ENCODE data around the gene DEPDC7. TPM values are rescaled to one million over a fixed set of nuclear protein-coding genes. Genes with fewer than 3 reads are reported as not detected.

The DEPDC7 gene
- total RNA-seq, 2 experiments from 2014 or later = 1.1 TPM

- Mint-ChIP-seq H3K4me3 (no peak overlapping the region), H3K9me3 (peaks cover 13% of the 10 kb centered on the region), H3K27me3 (peaks cover 42% of the 10 kb centered on the region), H3K4me1 (peaks cover 13% of the 10 kb centered on the region), H3K36me3 (ENCODE audit: low read depth) (peaks cover 10% of the 10 kb centered on the region), H3K27ac (no peak overlapping the region)
- ChIA-PET CTCF (no interaction called here), POLR2A (no interaction called here)
- DNase-seq = no peak
Observed at GRCh38 chr11:33001751-33002542, 13.7 kb upstream of the DEPDC7 start.

GRCh38 chr11:33005175-33005574 is 10.5 kb upstream of the DEPDC7 start:
- peaks cover 14% of the 10 kb centered on the region for H3K4me1 Mint-ChIP-seq
- CTCF ChIA-PET = no interaction called here
- POLR2A ChIA-PET = interaction anchor here (1.5 kb wide), 1 partner anchor 35 kb away, joined by 3 read pairs; no protein-coding TSS in a partner anchor

GRCh38 chr11:33006010-33006409 is 9.7 kb upstream of the DEPDC7 start:
- no peaks in the 10 kb centered on the region for H3K9me3 Mint-ChIP-seq
- H3K36me3 Mint-ChIP-seq (ENCODE audit: low read depth) = peaks cover 3% of the 10 kb centered on the region
- no peak overlapping the region for H3K4me3 Mint-ChIP-seq
- ChIA-PET CTCF (no interaction called here), POLR2A (interaction anchor here (0.7 to 1.5 kb wide), 2 partner anchors 22 to 34 kb away, joined by 3 read pairs; no protein-coding TSS in a partner anchor)
- peaks cover 18% of the 10 kb centered on the region for H3K4me1 Mint-ChIP-seq
- no peak overlapping the region for H3K27ac Mint-ChIP-seq
- DNase-seq = no peak
- H3K27me3 Mint-ChIP-seq = peaks cover 31% of the 10 kb centered on the region

More at GRCh38 chr11:33005175-33005574, 10.5 kb upstream of the DEPDC7 start:
- Mint-ChIP-seq H3K27ac (no peak overlapping the region), H3K27me3 (peaks cover 27% of the 10 kb centered on the region), H3K9me3 (no peaks in the 10 kb centered on the region), H3K36me3 (ENCODE audit: low read depth) (peaks cover 3% of the 10 kb centered on the region), H3K4me3 (no peak overlapping the region)
- DNase-seq = no peak

- ChIA-PET POLR2A (no interaction called here), CTCF (no interaction called here)
- H3K9me3 Mint-ChIP-seq = no peaks in the 10 kb centered on the region
- H3K36me3 Mint-ChIP-seq (ENCODE audit: low read depth) = no peaks in the 10 kb centered on the region
- H3K27ac Mint-ChIP-seq = no peak overlapping the region
- DNase-seq = no peak
- H3K4me1 Mint-ChIP-seq = peaks cover 30% of the 10 kb centered on the region
- H3K27me3 Mint-ChIP-seq = peaks cover 55% of the 10 kb centered on the region
- no peak overlapping the region for H3K4me3 Mint-ChIP-seq
Observed at GRCh38 chr11:33013755-33014154, 1.9 kb upstream of the DEPDC7 start.

DNA sequence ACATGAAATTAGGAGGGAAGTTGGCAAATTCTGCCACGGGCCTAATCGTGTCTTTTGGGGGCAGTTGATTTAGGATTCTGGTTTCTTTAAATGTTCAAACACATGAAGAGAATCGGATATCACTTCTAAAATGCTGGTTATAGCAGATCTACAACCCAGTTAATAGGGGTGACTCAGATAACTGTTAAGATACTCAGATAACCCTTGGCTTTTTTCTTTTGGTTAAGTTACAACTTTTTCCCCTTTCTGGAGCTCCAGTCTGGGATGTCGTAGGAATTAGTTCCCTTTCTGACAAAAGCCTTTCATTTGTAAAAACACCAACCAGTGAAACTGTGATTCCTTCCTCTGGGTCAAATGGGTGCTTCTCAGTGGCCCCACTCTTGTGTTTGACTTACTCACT is 976 bp downstream of the DEPDC7 start:
- POLR2A ChIA-PET = interaction anchor here (0.8 to 2.0 kb wide), 3 partner anchors 15 to 145 kb away, joined by 3 to 14 read pairs (median 3); partner anchors contain the start of genes CSTF3 and TCP11L1
- H3K36me3 Mint-ChIP-seq (ENCODE audit: low read depth) = no peaks in the 10 kb centered on the region
- no peak for DNase-seq
- no peak overlapping the region for H3K4me3 Mint-ChIP-seq
- H3K27me3 Mint-ChIP-seq = peaks cover 66% of the 10 kb centered on the region
- H3K4me1 Mint-ChIP-seq = peaks cover 19% of the 10 kb centered on the region
- no peak overlapping the region for H3K27ac Mint-ChIP-seq
- H3K9me3 Mint-ChIP-seq = no peaks in the 10 kb centered on the region
- CTCF ChIA-PET = interaction anchor here (3.6 kb wide), 1 partner anchor 49 kb away, joined by 11 read pairs; no protein-coding TSS in a partner anchor

DNA sequence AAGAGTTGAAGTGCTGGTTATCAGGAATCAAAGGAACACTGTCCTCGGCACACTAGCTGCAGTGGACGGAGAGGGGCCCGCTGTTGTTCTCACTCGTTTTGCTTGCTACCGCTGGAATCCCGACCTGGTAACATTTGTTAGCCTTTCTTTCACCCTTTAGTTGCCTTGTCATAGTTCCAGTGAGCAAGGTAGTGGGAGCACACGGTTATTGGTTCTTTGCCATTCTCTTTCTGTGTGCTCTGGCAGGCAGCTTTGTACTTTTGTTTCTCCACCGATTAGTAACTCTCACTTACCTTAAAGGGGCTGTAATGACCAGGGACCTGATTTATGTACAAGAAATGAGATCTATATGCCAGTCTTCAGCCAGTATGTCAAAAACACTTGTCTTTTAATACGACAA is 1.8 kb downstream of the DEPDC7 start:
- ChIA-PET POLR2A (interaction anchor here (1.3 to 2.0 kb wide), 2 partner anchors 22 to 144 kb away, joined by 3 to 14 read pairs; partner anchors contain the start of genes CSTF3 and TCP11L1), CTCF (interaction anchor here (0.6 to 3.6 kb wide), 2 partner anchors 48 to 1089 kb away, joined by 5 to 11 read pairs; no protein-coding TSS in a partner anchor)
- H3K27ac Mint-ChIP-seq = no peak overlapping the region
- H3K36me3 Mint-ChIP-seq (ENCODE audit: low read depth) = no peaks in the 10 kb centered on the region
- H3K9me3 Mint-ChIP-seq = no peaks in the 10 kb centered on the region
- no peak overlapping the region for H3K4me3 Mint-ChIP-seq
- no peak for DNase-seq
- peaks cover 71% of the 10 kb centered on the region for H3K27me3 Mint-ChIP-seq
- peaks cover 14% of the 10 kb centered on the region for H3K4me1 Mint-ChIP-seq

GRCh38 chr11:33017965-33018364 is 2.3 kb downstream of the DEPDC7 start:
- Mint-ChIP-seq H3K4me1 (peaks cover 14% of the 10 kb centered on the region), H3K27me3 (peaks cover 71% of the 10 kb centered on the region), H3K36me3 (ENCODE audit: low read depth) (no peaks in the 10 kb centered on the region), H3K4me3 (no peak overlapping the region), H3K9me3 (no peaks in the 10 kb centered on the region), H3K27ac (no peak overlapping the region)
- ChIA-PET POLR2A (interaction anchor here (1.3 kb wide), 1 partner anchor 143 kb away, joined by 3 read pairs; the partner anchor contains the start of gene CSTF3), CTCF (no interaction called here)
- no peak for DNase-seq

DNA sequence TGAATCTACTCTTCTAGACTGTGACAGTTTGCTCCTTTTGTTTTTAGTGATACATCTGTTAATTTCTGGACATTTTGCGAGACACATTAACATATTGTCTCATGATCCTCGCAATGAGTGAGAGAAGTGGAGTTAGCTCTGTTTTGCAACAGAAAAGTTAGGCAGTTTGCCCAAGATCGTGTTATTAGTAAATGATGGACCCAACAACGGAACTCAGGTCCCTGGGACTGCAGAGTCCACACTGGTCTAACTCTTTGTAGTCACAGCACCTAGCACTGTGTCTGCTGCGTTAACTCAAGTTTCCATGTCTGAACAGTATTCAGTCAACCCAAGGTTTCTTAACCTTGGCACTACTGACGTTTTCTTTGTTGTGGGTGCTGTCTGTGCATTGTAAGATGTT is 3.2 kb downstream of the DEPDC7 start:
- Mint-ChIP-seq H3K27me3 (peaks cover 64% of the 10 kb centered on the region), H3K27ac (no peak overlapping the region), H3K4me1 (peaks cover 13% of the 10 kb centered on the region), H3K4me3 (no peak overlapping the region), H3K36me3 (ENCODE audit: low read depth) (no peaks in the 10 kb centered on the region), H3K9me3 (no peaks in the 10 kb centered on the region)
- no peak for DNase-seq
- CTCF ChIA-PET = no interaction called here
- POLR2A ChIA-PET = no interaction called here

- CTCF ChIA-PET = interaction anchor here (1.0 to 1.1 kb wide), 2 partner anchors 23 to 39 kb away, joined by 3 read pairs; no protein-coding TSS in a partner anchor
- Mint-ChIP-seq H3K4me1 (peaks cover under 1% of the 10 kb centered on the region), H3K9me3 (no peaks in the 10 kb centered on the region), H3K27me3 (peaks cover 62% of the 10 kb centered on the region), H3K4me3 (no peak overlapping the region), H3K27ac (no peak overlapping the region), H3K36me3 (ENCODE audit: low read depth) (no peaks in the 10 kb centered on the region)
- POLR2A ChIA-PET = interaction anchor here (4.0 kb wide), 1 partner anchor 18 kb away, joined by 20 read pairs; the partner anchor contains the start of gene TCP11L1
- no peak for DNase-seq
Observed at GRCh38 chr11:33021501-33021900, 5.8 kb downstream of the DEPDC7 start.

- CTCF ChIA-PET = interaction anchor here (1.1 to 1.4 kb wide), 2 partner anchors 18 to 39 kb away, joined by 3 to 4 read pairs; partner anchors contain the start of gene TCP11L1
- Mint-ChIP-seq H3K27me3 (peaks cover 61% of the 10 kb centered on the region), H3K9me3 (no peaks in the 10 kb centered on the region), H3K36me3 (ENCODE audit: low read depth) (no peaks in the 10 kb centered on the region), H3K27ac (no peak overlapping the region), H3K4me3 (no peak overlapping the region), H3K4me1 (no peaks in the 10 kb centered on the region)
- POLR2A ChIA-PET = interaction anchor here (4.0 kb wide), 1 partner anchor 18 kb away, joined by 20 read pairs; the partner anchor contains the start of gene TCP11L1
- no peak for DNase-seq
Observed at GRCh38 chr11:33021937-33022336, 6.3 kb downstream of the DEPDC7 start.

- no peaks in the 10 kb centered on the region for H3K36me3 Mint-ChIP-seq (ENCODE audit: low read depth)
- H3K27ac Mint-ChIP-seq = no peak overlapping the region
- ChIA-PET CTCF (interaction anchor here (1.0 kb wide), 1 partner anchor 14 kb away, joined by 3 read pairs; the partner anchor contains the start of gene TCP11L1), POLR2A (interaction anchor here (1.2 to 2.1 kb wide), 2 partner anchors 8 to 14 kb away, joined by 3 to 7 read pairs; partner anchors contain the start of gene TCP11L1)
- no peaks in the 10 kb centered on the region for H3K4me1 Mint-ChIP-seq
- H3K27me3 Mint-ChIP-seq = peaks cover 44% of the 10 kb centered on the region
- no peak for DNase-seq
- no peaks in the 10 kb centered on the region for H3K9me3 Mint-ChIP-seq
- no peak overlapping the region for H3K4me3 Mint-ChIP-seq
Observed at GRCh38 chr11:33025339-33025722, 9.7 kb downstream of the DEPDC7 start.

DNA sequence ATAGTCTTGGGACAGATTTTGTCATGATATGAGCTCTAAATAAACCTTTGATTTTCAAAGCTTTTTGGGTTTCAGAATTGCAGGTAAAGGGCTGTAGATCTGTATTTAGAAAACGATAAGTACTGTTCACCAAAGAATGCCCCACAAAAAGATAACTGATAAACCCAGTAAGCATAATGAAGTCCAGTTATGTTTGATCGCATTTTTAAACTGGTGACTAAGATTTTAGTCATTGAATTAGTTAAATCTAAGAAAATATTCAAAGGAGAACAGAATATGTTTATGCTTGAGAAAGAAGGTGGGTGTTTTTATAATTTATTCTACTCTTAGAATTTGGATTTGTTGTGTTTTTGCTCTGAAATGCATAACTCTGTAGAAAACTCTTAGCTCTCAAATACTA is 11.6 kb downstream of the DEPDC7 start:
- Mint-ChIP-seq H3K36me3 (ENCODE audit: low read depth) (no peaks in the 10 kb centered on the region), H3K4me1 (no peaks in the 10 kb centered on the region), H3K27me3 (peaks cover 45% of the 10 kb centered on the region), H3K9me3 (no peaks in the 10 kb centered on the region), H3K4me3 (no peak overlapping the region), H3K27ac (no peak overlapping the region)
- CTCF ChIA-PET = interaction anchor here (1.2 kb wide), 1 partner anchor 38 kb away, joined by 4 read pairs; no protein-coding TSS in a partner anchor
- no peak for DNase-seq
- POLR2A ChIA-PET = interaction anchor here (1.2 kb wide), 1 partner anchor 12 kb away, joined by 4 read pairs; the partner anchor contains the start of gene TCP11L1
